GM18505 (cell line): ENCODE results near the gene TNS4.

Source experiments
- ATAC-seq: cut with Tn5 transposase; IDR thresholded peaks from one replicate; pipeline ENCODE4 v1.9.1; 2021; ENCODE audit not compliant: unreplicated experiment
- POLR2A ChIP-seq: IDR thresholded peaks from 4 replicates; pipeline ENCODE4 v1.6.1; 2011; ENCODE audit warnings: borderline replicate concordance; ENCODE audit not compliant: insufficient read depth, insufficient read length; ENCODE audit errors: extremely low read depth

Gene TNS4

DNA sequence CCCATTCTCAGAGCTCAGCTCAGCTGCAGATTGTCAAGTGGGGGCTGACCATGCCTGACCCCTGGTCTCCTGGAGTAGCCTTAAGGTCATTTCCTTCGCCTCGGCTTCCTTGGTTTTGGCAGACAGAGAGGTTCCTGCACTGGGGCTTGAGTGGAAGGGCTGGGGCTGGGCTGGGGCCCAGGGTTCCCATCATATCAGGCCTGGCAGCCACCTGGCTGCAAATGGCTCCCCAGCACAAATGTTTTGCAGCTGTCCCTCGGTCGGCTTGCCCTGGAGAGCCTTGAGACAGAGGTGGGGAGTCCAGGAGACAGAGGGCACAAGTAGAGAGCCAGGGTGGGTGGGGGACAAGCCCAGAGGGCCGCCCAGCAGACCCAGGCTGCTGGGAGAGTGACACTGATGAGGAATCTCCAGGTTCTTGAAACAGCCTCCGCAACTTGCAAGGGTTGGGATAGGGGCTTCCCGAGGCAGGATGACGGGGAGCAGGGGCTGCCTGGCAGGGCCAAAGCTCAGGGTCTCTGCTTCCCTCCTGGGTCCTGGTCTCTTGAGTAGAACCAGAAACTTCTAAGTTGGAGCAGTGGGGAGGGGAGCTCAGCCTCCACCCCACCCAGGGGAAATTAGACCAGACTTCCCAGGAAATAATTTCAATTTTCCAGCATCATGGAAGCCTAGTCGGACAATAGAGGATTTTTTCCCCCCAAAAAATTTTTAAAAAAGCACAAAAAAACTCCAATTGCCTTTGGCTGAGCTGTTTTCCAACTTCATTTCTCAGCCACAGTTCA lies 38.9 kb downstream of the TNS4 start:
- TF ChIP-seq POLR2A: no peak
- no peak for ATAC-seq

DNA sequence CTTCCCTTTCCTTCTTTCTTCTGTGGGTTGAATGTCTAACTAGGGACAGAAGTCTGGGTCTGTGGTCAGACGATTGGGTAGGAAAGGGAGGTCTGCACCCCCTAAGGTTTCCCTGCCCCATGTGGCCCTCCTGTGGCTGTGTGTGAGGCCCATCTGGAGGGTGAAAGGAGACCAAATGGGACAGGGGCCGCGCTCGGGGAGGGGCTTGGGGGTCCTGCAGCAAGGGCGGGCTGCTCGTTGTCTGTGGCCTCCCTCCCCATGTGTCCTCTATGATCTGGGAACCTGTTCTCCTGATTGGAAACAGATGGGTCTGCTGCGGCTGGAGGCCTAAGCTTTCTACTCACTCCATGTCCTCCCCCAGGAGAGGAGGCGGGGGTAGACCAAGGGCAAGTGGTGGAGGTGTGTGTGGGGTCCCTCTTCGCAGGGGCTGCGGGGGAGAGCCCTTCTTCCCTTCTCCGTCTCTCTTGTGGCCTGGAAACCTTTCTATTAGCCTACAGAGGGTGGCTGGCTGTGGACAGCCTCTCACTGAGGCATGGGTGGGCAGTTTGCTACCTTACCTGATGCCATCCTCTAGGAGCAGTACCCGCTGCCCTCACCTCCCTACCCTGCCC lies 39.6 kb downstream of the TNS4 start:
- no peak for ATAC-seq
- TF ChIP-seq POLR2A: no peak

GRCh38 chr17:40460968-40461731 lies 40.3 kb downstream of the TNS4 start:
- TF ChIP-seq POLR2A: no peak
- ATAC-seq: no peak

- no peak for TF ChIP-seq POLR2A
- no peak for ATAC-seq
Measured at GRCh38 chr17:40460604-40460967, 40.8 kb downstream of the TNS4 start.

DNA sequence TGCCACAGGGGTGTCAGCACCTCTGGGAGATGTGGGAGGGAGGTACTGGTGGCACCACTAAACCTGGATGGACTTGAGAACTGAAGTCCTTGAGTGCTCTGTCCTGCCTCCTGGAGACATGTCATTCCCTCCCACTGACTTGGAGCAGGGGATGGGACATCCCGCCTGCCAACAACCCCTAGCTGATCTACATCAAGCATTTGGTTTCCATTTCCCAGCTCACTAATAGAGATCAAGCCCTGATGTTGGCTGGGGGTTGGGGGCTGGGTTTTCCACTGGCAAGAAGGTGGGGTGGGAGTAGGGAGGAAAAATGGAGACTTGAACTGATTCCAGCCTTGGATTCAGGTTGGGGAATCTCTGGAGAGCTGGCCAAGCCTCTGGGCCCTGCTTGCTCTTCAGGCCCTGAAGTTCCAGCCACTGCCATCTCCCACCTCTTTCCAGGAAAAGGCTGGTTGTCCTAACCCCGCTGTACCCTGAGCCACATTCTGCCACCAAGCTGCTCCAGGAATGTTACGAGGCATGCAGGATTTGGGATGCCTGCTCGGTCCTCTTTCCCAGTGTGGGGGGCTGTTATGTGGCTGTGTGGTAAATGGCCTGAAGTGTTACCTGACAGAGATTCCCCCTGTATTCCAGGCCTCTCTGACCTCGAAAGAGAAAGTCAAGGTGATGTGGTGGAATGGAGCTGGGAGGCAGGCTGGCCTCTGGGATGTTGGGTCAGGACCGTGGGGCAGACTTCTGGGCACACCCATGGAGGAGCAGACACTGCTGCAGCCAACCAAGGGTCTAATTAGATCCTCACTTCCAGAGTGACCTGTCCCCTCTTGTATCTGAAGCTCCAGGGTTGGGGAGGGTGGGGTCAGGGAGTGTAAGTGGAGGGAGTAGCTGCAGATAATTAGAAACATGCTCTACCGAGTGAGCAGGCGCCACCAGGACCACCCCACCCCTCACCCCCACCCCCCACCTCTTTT lies 41.5 kb downstream of the TNS4 start:
- ATAC-seq: no peak

DNA sequence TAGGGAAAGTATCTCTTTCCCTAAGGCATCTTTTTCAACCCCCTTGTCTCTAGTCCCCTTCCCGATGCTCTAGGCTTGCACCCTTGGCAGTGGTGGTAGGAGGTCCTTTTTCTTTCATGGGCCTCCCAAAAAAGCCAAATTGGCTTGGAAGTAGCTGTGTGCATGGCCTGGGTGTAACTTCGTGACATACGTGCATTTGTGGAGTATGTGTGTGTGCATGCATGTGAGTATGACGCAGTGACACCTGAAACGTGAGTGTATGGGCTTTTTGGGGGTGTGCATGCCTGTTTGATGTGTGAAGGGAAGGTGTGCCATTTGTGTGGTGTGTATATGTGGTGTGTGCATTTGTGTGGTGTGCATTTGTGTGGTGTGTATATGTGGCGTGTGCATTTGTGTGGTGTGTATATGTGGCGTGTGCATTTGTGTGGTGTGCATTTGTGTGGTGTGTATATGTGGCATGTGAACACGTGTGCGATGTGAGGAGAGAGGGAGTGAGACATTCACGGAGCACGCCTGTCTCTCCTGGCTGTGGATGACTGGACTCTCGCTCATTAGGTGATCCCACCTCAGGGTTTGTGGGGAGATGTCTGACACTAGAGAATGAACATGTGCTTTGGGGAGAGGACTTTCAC lies 42.5 kb downstream of the TNS4 start:
- ATAC-seq: no peak
- no peak for TF ChIP-seq POLR2A

More for the DNA sequence above, 41.5 kb downstream of the TNS4 start:
- TF ChIP-seq POLR2A: no peak

GRCh38 chr17:40457964-40458791 lies 43.2 kb downstream of the TNS4 start:
- TF ChIP-seq POLR2A: no peak

DNA sequence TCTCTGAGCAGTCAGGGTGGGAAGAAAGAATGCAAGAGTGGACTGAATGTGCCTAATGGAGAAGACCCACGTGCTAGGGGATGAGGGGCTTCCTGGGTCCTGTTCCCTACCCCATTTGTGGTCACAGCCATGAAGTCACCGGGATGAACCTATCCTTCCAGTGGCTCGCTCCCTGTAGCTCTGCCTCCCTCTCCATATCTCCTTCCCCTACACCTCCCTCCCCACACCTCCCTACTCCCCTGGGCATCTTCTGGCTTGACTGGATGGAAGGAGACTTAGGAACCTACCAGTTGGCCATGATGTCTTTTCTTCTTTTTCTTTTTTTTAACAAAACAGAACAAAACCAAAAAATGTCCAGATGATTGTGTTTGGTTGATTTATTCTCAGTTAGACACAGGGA lies 44.1 kb downstream of the TNS4 start:
- ATAC-seq: no peak
- TF ChIP-seq POLR2A: no peak

More at GRCh38 chr17:40457964-40458791, 43.2 kb downstream of the TNS4 start:
- ATAC-seq: no peak

DNA sequence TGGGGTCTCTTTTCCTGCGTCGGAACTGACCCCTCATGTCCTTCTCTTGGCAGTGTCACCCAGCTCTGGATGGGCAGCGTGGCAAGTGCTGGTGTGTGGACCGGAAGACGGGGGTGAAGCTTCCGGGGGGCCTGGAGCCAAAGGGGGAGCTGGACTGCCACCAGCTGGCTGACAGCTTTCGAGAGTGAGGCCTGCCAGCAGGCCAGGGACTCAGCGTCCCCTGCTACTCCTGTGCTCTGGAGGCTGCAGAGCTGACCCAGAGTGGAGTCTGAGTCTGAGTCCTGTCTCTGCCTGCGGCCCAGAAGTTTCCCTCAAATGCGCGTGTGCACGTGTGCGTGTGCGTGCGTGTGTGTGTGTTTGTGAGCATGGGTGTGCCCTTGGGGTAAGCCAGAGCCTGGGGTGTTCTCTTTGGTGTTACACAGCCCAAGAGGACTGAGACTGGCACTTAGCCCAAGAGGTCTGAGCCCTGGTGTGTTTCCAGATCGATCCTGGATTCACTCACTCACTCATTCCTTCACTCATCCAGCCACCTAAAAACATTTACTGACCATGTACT lies 44.9 kb downstream of the TNS4 start:
- no peak for ATAC-seq
- TF ChIP-seq POLR2A: no peak

GRCh38 chr17:40454613-40454995 lies 46.8 kb downstream of the TNS4 start:
- no peak for ATAC-seq
- no peak for TF ChIP-seq POLR2A

DNA sequence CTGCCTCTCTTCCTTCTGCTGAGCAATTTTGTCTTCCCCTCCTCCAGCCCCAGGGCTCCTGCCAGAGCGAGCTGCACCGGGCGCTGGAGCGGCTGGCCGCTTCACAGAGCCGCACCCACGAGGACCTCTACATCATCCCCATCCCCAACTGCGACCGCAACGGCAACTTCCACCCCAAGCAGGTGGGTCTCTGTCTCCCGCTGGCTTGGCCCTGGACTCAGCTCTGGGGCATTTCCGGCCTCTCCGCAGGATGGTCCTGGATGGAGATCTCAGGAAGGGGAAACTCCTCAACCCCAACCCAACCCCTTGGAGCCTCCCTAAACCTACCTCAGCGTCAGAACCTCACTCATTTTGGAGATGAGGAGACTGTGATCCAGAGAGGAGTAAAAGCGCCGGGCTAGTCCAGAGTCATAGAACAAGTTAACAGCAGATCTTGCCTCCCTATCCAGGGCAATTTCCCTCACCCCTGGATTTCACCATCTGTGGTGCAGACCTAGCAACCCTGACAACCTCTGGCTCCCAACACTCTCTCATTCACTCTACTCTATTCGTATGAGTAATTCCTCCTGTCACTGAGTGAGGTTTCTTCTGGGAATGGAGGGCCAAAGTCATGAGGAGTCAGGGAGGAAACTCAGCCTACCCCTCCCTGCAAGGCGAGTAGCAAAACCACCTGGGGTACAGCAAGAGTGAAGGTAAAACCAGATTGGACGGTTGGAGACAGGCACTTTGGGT lies 47.4 kb downstream of the TNS4 start:
- ATAC-seq: no peak
- TF ChIP-seq POLR2A: no peak
